ENCODE data around the gene MRPL22.

GRCh38 chr5:154892369-154892771 lies 48.5 kb upstream of the MRPL22 start:
- TF ChIP-seq, protein P1, sequence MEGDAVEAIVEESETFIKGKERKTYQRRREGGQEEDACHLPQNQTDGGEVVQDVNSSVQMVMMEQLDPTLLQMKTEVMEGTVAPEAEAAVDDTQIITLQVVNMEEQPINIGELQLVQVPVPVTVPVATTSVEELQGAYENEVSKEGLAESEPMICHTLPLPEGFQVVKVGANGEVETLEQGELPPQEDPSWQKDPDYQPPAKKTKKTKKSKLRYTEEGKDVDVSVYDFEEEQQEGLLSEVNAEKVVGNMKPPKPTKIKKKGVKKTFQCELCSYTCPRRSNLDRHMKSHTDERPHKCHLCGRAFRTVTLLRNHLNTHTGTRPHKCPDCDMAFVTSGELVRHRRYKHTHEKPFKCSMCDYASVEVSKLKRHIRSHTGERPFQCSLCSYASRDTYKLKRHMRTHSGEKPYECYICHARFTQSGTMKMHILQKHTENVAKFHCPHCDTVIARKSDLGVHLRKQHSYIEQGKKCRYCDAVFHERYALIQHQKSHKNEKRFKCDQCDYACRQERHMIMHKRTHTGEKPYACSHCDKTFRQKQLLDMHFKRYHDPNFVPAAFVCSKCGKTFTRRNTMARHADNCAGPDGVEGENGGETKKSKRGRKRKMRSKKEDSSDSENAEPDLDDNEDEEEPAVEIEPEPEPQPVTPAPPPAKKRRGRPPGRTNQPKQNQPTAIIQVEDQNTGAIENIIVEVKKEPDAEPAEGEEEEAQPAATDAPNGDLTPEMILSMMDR (conservative IDR thresholded peaks at IDR 0.05): no peak
- TF ChIP-seq EZH2 (IDR thresholded peaks at IDR 0.05; ENCODE audit: low read depth): no peak

Measured in PC-9 (cell line).